Cardiac fibroblast (primary cell): ENCODE data around the gene EAF2.

Experiments used
- DNase-seq, 2 donors: peaks; one replicate each; pipeline versions ENCODE4 v3.0.0 to v3.0.0-alpha.2; 2010; ENCODE audit warnings: low read depth in 2 of 2
- H3K4me3 ChIP-seq, 2 donors: replicated peaks in 1 of 2; 1 replicate in 1 of 2; 2 replicates in 1 of 2; pipeline ENCODE4 v1.5.1; 2011; ENCODE audit warnings: low read depth in 2 of 2, low read length in 2 of 2, mild to moderate bottlenecking in 2 of 2, moderate library complexity in 1 of 2
- TF ChIP-seq, protein P1 (sequence below): IDR thresholded peaks from one replicate; pipeline ENCODE4 v1.5.1; 2011; ENCODE audit warnings: low read depth, mild to moderate bottlenecking, low read length, inconsistent platforms

EAF2 gene

DNA sequence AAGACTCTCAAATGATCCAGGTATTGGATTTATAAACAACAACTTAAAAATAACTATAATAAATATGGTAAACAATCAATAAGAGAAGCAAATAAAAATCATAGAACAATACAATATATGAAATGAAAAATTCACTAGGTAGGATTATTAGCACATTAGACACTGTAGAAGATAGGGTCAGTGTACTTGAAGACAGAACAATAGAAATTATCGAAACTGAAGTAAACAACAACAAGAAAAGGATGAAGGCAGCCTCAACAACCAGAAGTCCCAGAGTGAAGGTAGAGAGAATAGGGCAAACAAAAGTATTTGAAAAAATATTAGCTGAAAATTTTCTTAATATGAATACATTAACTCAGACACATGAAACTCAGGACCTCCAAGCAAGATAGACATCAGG, 12.0 kb upstream of the EAF2 start:
- H3K4me3 ChIP-seq = no peak overlapping the region
- DNase-seq = no peak
- TF ChIP-seq, protein P1, sequence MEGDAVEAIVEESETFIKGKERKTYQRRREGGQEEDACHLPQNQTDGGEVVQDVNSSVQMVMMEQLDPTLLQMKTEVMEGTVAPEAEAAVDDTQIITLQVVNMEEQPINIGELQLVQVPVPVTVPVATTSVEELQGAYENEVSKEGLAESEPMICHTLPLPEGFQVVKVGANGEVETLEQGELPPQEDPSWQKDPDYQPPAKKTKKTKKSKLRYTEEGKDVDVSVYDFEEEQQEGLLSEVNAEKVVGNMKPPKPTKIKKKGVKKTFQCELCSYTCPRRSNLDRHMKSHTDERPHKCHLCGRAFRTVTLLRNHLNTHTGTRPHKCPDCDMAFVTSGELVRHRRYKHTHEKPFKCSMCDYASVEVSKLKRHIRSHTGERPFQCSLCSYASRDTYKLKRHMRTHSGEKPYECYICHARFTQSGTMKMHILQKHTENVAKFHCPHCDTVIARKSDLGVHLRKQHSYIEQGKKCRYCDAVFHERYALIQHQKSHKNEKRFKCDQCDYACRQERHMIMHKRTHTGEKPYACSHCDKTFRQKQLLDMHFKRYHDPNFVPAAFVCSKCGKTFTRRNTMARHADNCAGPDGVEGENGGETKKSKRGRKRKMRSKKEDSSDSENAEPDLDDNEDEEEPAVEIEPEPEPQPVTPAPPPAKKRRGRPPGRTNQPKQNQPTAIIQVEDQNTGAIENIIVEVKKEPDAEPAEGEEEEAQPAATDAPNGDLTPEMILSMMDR = no peak

DNA sequence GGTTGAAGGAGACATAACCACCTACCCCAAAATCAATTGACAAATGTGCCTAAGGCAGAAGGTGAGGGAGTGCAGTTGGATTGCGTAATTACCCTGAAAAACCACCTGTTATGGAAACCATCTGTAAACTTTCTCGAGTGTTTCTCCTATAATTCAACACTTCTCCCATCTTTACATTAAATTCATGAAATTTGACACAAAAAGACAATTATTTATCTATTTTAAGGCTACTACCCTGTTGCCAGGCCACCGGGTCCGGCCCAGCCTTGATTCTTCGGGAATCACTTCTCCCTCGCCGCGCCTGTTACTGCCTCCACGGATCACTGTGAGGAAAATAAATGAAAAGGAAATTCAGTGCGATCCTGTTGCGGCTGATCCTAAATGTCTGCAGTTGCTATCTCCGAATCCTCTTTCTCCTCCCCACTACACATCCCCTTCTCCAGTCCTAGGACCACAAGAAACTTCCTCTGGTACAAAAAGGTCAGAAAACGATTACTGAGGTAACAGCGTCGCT, 795 bp upstream of the EAF2 start:
- peak overlapping the region; percentile 74 to 77 for H3K4me3 ChIP-seq
- TF ChIP-seq, protein P1 = no peak
- peak in 1 of 2 donors; percentile 6 for DNase-seq

DNA sequence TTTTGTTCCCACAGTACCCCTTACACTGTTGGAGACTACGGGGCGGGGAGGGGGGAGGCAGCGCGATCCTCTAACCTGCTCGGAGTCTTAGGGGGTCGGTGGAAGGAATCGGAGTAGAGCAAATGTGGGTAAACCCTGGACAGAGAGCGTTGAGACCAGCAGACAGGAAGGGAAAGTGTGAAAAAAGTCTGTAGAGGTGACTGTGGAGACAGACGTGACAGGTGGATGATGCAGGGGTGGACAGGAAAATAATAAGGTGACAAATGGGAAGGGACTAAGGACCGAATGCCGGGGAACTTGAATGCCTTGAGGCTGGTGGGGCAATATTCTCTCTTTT, 424 bp downstream of the EAF2 start:
- no peak for DNase-seq
- H3K4me3 ChIP-seq = peak overlapping the region; percentile 74 to 77
- TF ChIP-seq, protein P1 = no peak

DNA sequence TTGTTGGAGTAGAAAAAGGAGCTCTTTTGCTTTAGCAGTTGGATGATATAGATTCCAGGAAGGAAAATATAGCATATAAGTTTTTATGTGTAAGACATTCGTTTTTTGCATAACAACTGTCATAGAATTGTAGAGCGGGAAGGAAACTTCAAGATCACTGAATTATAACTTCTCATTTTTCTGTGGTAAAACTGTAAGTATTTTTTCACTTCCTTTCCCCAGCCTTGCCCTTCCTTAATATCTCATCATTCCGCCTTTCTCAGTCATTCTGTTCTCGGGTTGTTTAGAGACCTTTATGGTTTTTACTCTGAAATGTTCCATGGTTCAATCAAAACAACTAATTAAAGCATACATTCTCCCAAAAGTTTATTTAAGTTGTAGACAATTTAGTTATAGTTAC, 1.1 kb downstream of the EAF2 start:
- no peak for DNase-seq
- no peak overlapping the region for H3K4me3 ChIP-seq
- TF ChIP-seq, protein P1 = no peak

DNA sequence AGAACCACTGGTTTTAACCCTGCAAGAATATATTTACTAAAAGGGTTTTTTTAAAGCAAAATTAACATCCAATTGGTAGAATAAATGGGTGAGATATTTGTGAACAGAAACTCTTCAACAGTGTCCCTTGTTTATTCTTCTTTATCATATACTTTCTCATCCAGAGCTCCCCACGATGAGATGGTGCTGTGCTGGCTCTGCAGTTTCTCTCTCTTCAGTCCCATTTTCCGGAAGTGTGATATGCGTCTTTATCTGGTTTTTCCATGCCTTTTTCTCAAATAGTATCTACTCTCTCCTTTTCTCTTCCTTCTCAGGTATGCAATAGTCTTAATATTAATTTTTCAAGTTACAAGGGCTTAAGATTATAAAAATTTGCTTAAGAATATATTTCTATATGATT, 1.5 kb downstream of the EAF2 start:
- DNase-seq = no peak
- H3K4me3 ChIP-seq = no peak overlapping the region
- TF ChIP-seq, protein P1 = no peak

DNA sequence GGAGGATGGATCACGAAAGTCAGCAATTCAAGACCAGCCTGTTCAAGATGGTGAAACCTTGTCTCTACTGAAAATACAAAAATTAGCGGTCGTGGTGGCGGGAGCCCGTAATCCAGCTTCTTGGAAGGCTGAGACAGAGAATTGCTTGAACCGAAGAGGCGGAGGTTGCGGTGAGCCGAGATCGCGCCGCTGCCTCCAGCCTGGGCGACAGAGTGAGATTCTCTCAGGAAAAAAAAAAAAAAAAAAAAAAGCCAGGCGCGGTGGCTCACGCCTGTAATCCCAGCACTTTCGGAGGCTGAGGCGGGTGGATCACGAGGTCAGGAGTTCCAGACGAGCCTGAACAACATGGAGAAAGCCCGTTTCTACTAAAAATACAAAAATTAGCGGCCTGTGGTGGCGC, 5.0 kb downstream of the EAF2 start:
- H3K4me3 ChIP-seq = no peak overlapping the region
- no peak for DNase-seq
- TF ChIP-seq, protein P1 = no peak

DNA sequence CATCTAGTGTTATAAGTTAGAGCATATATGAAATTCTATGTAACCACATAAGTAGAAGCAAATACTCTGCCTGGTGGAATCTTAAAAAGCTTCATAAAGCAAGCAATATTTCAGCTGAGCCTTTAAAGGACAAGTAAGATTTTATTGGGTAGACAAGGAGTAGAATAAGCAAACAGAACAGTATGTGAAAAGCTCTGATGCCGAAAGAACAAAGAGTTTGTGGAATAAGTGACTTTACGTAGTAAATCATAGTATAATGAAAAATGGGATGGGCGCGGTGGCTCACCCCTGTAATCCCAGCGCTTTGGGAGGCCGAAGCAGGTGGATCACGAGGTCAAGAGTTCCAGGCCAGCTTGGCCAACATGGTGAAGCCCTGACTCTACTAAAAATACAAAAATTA, 9.9 kb downstream of the EAF2 start:
- TF ChIP-seq, protein P1 = no peak
- H3K4me3 ChIP-seq = no peak overlapping the region
- no peak for DNase-seq
